ENCODE measurements around the gene ANO4.

ANO4 gene

GRCh38 chr12:100794441-100795173 is at the start of gene ANO4:
TSS of gene ANO4 (plus strand) at chr12:100794776. CDS start at chr12:100901786, 107,010 bp downstream.
- no peak for DNase-seq (ENCODE audit: extremely low read depth in 1 of 2, low read depth in 1 of 2)

- no peak for DNase-seq (ENCODE audit: extremely low read depth in 1 of 2, low read depth in 1 of 2)
Observed at GRCh38 chr12:100745378-100746071, 49.1 kb upstream of the ANO4 start.

DNA sequence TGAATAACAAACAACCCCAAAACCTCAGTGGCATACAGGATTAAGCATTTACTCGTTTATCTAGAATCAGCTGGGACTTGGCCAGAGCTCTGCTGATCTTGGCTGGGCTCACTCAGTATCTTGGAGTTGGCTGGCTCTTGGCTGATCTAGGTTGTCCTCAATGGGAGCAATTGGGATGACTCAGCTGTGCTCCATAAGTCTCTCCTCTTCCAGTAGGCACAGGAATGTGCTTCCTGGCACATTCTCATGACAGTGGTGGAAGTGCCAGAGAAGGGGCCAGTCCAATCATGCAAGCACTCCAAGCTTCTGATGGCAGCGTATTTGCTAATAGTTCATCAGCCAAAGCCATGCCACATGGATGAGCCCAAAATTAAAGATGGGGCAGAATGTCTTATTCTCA is 41.7 kb upstream of the ANO4 start:
- no peak for DNase-seq (ENCODE audit: extremely low read depth in 1 of 2, low read depth in 1 of 2)

GRCh38 chr12:100753837-100754236 is 40.7 kb upstream of the ANO4 start:
- no peak for DNase-seq (ENCODE audit: extremely low read depth in 1 of 2, low read depth in 1 of 2)

- no peak for DNase-seq (ENCODE audit: extremely low read depth in 1 of 2, low read depth in 1 of 2)
Observed at GRCh38 chr12:100755186-100755585, 39.4 kb upstream of the ANO4 start.

GRCh38 chr12:100758083-100758482 is 36.5 kb upstream of the ANO4 start:
- no peak for DNase-seq (ENCODE audit: extremely low read depth in 1 of 2, low read depth in 1 of 2)

DNA sequence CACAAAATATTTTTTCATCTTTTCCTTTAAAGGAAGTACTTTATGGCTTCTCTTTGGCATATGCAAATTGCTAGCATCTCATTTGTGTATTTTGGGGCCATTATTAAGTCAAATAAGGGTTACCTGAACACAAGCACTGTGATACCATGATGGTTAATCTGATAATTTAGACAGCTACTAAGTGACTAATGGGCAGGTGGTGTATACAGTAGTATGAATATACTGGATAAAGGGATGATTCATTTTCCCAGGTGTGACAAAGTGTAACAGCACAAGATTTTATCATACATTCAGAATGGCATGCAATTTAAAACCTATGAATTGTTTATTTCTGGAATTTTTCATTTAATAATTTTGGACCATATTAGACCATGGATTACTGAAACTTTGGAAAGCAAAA is 27.2 kb upstream of the ANO4 start:
- no peak for DNase-seq (ENCODE audit: extremely low read depth in 1 of 2, low read depth in 1 of 2)

DNA sequence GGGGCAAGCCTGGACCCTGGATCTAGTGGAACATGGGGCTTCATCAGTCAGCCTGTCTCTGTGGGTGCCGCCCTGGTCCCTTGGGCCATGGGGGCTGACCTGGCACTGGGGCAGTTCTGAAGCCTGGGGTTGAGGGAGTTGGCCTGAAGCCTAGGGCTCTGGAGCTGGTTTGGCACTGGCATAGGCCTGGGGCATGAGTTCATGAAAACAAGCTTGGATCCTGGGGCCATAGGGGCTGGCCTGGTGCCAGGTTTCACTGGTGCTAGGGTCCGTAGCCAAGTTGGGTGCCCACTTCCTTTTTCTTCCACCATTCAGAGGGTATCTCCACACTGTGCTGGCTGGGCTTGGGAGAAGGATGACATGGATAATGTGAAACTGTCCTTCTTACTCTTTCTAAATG is 26.6 kb upstream of the ANO4 start:
- no peak for DNase-seq (ENCODE audit: extremely low read depth in 1 of 2, low read depth in 1 of 2)

GRCh38 chr12:100778967-100779590 is 15.5 kb upstream of the ANO4 start:
- no peak for DNase-seq (ENCODE audit: extremely low read depth in 1 of 2, low read depth in 1 of 2)

- no peak for DNase-seq (ENCODE audit: extremely low read depth in 1 of 2, low read depth in 1 of 2)
Observed at GRCh38 chr12:100789146-100789545, 5.4 kb upstream of the ANO4 start.

- DNase-seq (ENCODE audit: extremely low read depth in 1 of 2, low read depth in 1 of 2): no peak
Observed at GRCh38 chr12:100789975-100790374, 4.6 kb upstream of the ANO4 start.

DNA sequence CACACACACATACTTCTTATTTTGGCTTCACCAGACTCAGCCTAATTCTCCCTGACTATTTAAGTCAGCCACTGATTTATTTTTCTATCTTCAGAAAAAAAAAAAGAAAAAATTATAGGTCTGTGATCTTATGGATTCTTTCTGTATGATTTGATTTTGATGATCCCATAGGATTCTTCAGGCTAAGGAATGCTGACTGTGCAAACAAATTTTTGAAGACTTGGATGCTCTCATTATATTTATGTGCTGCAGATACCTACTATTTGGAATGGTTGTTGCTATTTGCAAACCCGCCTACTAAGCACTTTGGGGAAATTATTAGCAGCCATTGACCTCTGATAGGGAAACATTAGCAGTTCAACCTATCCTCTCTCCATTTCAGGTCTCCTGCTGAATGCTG is 4.0 kb upstream of the ANO4 start:
- no peak for DNase-seq (ENCODE audit: extremely low read depth in 1 of 2, low read depth in 1 of 2)

DNA sequence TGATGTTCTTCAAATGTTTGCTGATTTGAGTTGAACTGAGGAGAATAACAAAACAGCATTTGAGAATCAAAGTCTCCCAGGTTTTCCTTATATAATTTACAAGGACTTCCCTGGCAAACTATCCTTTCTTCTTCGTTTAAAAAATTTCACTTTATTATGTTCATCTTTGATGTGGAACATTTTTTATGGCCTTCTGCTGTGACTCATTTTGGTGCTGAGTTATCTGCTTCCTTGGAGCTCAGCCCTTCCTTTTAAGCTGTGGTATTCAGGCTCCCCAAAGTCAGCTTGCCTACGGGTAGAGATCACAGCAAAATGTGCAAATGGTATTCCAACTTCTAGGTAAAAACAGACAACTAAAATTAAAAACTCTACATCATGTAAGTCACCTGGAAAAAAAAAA is 1.4 kb upstream of the ANO4 start:
- DNase-seq (ENCODE audit: extremely low read depth in 1 of 2, low read depth in 1 of 2): no peak

DNA sequence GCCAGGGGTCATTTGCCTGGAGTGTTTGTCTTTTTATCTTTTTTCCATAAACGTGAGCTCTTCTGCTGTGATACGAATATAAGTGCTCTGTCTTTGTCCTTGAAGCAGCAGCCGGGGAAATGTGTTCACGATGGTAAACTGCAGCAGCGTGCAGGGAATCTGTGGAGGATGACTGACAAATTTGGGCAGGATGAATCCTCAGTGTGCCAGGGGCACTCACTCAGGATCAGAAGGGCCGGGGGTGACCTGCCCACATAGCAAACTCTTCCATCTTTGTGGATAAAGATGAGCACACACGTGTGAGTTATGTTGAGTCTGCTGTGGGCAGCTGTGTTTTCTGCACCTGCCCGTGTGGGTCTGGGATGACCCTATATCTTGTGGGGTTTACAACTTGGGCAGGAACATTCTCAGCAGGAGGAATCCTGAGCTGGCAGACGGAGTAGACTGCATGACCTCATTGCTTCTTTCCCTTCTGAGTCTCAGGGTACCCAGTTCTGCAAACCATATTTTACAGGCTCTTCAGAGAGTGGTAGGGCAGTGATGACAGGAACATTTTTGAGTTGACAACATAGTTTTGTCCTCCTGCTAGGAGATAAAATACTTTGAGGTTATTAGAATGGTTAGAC is 711 bp downstream of the ANO4 start:
- no peak for DNase-seq (ENCODE audit: extremely low read depth in 1 of 2, low read depth in 1 of 2)

- DNase-seq (ENCODE audit: extremely low read depth in 1 of 2, low read depth in 1 of 2): no peak
Observed at GRCh38 chr12:100795800-100796179, 1.2 kb downstream of the ANO4 start.

- no peak for DNase-seq (ENCODE audit: extremely low read depth in 1 of 2, low read depth in 1 of 2)
Observed at GRCh38 chr12:100796621-100797020, 2.0 kb downstream of the ANO4 start.

DNA sequence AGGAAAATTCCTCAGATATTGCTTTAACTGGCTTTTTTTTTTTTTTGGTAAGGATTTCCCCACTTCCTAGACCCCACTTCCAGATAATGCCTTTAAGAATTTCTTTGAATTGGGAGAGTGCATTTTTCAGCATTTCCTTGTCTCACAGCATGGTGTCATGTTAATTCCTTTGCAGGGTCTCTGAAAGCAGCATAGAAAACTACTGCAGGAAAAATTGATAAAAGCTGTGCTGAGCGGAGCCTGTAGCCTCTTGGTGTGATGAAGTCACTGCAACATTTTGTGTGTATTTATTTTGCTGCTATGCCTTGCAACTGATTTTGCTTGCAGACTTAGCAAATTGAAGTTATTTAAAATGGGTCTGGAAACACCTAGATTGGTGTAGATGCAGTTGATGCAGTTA is 2.7 kb downstream of the ANO4 start:
- DNase-seq (ENCODE audit: extremely low read depth in 1 of 2, low read depth in 1 of 2): no peak

DNA sequence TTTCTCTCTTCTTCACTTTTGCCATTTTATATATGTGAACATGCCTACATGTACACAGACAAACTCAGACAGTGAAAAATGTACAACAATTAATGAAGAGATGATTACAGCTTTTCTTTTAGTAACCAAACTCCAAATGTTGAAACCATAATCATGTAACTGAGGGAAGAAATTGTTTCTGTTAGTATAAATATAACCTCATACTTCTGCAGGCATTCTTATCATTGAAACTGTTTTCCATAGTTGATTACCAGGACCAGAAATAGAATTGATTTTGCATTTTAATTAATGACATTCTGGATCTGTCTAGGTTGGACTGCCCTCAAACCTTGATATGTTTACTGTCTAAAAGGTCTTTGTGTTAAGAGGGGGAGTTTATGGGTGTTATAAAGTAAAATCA is 3.2 kb downstream of the ANO4 start:
- no peak for DNase-seq (ENCODE audit: extremely low read depth in 1 of 2, low read depth in 1 of 2)

GRCh38 chr12:100798286-100799160 is 3.9 kb downstream of the ANO4 start:
- no peak for DNase-seq (ENCODE audit: extremely low read depth in 1 of 2, low read depth in 1 of 2)

GRCh38 chr12:100799770-100800169 is 5.2 kb downstream of the ANO4 start:
- DNase-seq (ENCODE audit: extremely low read depth in 1 of 2, low read depth in 1 of 2): no peak

DNA sequence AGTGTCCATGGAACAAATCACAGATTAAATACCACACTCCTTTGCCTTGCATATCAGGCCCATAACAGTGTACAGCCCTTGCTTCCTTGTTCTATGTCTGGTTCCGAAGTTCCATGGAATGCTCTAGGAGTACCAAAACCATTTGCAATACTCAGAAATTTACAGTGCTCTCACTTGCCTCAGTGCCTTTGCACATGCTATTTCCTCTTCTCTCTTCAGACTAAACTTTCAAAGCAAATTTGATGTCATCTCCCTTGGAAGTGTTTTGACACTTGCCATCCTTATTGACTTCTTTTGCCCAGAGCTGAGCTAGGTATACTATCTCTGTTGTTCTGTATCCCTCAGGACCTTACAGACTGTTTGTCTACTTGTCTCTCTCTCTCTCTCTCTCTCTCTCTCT is 6.1 kb downstream of the ANO4 start:
- DNase-seq (ENCODE audit: extremely low read depth in 1 of 2, low read depth in 1 of 2): no peak
